Thymus (tissue), 11 donors: ENCODE data around the gene C4BPA. TPM values are rescaled to one million over a fixed set of nuclear protein-coding genes. Genes with fewer than 3 reads are reported as not detected.

ENCODE experiments used
- DNase-seq, 9 donors: peaks; one replicate each; pipeline ENCODE4 v3.0.0-alpha.2; 2013; ENCODE audit warnings: low spot score in 9 of 9, low read depth in 6 of 9, missing footprints in 1 of 9
- H3K27ac ChIP-seq, 2 donors: one replicate each; pipeline ENCODE4 v1.5.1; 2013; ENCODE audit warnings: control low read depth in 1 of 2, low read depth in 1 of 2, low read length in 1 of 2, mild to moderate bottlenecking in 1 of 2, moderate library complexity in 1 of 2
- H3K27me3 ChIP-seq, 2 donors: one replicate each; pipeline ENCODE4 v1.5.1; 2013; ENCODE audit warnings: low read length in 1 of 2; ENCODE audit not compliant: control insufficient read depth in 2 of 2, insufficient read depth in 1 of 2
- H3K36me3 ChIP-seq, 2 donors: one replicate each; pipeline ENCODE4 v1.5.1; 2013; ENCODE audit warnings: low read length in 1 of 2, mild to moderate bottlenecking in 1 of 2, moderate library complexity in 1 of 2; ENCODE audit not compliant: control insufficient read depth in 2 of 2, insufficient read depth in 2 of 2
- H3K4me1 ChIP-seq, 2 donors: one replicate each; pipeline ENCODE4 v1.5.1; 2013; ENCODE audit warnings: low read length in 2 of 2; ENCODE audit not compliant: control insufficient read depth in 2 of 2, insufficient read depth in 2 of 2
- H3K4me3 ChIP-seq, 2 donors: one replicate each; pipeline ENCODE4 v1.5.1; 2013; ENCODE audit warnings: low read length in 2 of 2, control low read depth in 1 of 2, mild to moderate bottlenecking in 1 of 2
- H3K9me3 ChIP-seq, 2 donors: one replicate each; pipeline ENCODE4 v1.5.1; 2013; ENCODE audit warnings: low read length in 1 of 2, mild to moderate bottlenecking in 1 of 2; ENCODE audit not compliant: control insufficient read depth in 2 of 2, insufficient read depth in 1 of 2
- WGBS: extraction: QIAGEN DNeasy Blood & Tissue Kit; methylation state at CpG from one replicate; pipeline ENCODE4 v1.1.7; 2013; 5-methylcytosine and 5-hydroxymethylcytosine counted together
- polyA plus RNA-seq: library from polyadenylated mRNA; stranded (reverse); fragments of 200-250 nt; gene quantifications from one replicate; pipeline ENCODE4 v1.2.3, GENCODE V29; 2013
- total RNA-seq: library from RNA; stranded (reverse); fragments of 120-200 nt; gene quantifications from one replicate; pipeline ENCODE4 v1.2.4, GENCODE V29; 2013
- donor health status: healthy.

The C4BPA gene
- total and polyA plus RNA-seq, 2 donors: 0.09 to 0.32 TPM

GRCh38 chr1:207093944-207094343 lies 10.1 kb upstream of the C4BPA start:
- H3K36me3 ChIP-seq: no peaks in the 10 kb centered on the region
- H3K27ac ChIP-seq: no peak overlapping the region
- 71% methylated on average over 2 of the region's 2 CpGs for WGBS
- H3K4me1 ChIP-seq: peaks cover 0 to 5% of the 10 kb centered on the region in 2 donors
- no peaks in the 10 kb centered on the region for H3K27me3 ChIP-seq
- no peak overlapping the region for H3K4me3 ChIP-seq
- no peak for DNase-seq
- no peaks in the 10 kb centered on the region for H3K9me3 ChIP-seq

DNA sequence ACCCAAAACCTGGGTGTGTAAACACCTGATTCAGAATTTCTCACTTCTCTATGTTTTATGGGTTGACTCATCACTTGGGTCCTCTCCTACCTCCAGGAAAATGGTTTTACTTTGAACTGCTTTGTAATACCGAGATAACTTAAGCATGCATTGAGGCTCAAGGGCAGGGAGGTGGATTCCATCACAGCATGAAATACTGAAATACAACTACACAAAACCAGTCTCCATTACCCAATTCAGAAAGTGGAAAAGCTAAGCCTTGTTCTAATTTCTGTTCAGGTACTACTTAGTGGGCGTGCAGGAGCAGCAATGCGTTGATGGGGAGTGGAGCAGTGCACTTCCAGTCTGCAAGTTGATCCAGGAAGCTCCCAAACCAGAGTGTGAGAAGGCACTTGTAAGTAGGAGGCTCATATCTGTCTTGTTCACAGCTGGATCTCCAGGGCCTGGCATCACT lies 6.1 kb upstream of the C4BPA start:
- no peak for DNase-seq
- Histone ChIP-seq H3K4me3 (no peak overlapping the region), H3K9me3 (no peaks in the 10 kb centered on the region), H3K36me3 (no peaks in the 10 kb centered on the region), H3K4me1 (no peaks in the 10 kb centered on the region), H3K27me3 (no peaks in the 10 kb centered on the region), H3K27ac (no peak overlapping the region)
- WGBS: 94% methylated on average over 3 of the region's 3 CpGs

- Histone ChIP-seq H3K27me3 (no peaks in the 10 kb centered on the region), H3K4me3 (no peak overlapping the region), H3K9me3 (no peaks in the 10 kb centered on the region), H3K27ac (no peak overlapping the region), H3K4me1 (no peaks in the 10 kb centered on the region), H3K36me3 (no peaks in the 10 kb centered on the region)
- no peak for DNase-seq
- WGBS: 99% methylated on average over 1 of the region's 1 CpG
These were observed 2.3 kb upstream of the C4BPA start for GRCh38 chr1:207101720-207102119.

GRCh38 chr1:207102146-207102545 lies 1.9 kb upstream of the C4BPA start:
- no peaks in the 10 kb centered on the region for H3K36me3 ChIP-seq
- H3K4me3 ChIP-seq: no peak overlapping the region
- H3K27ac ChIP-seq: no peak overlapping the region
- no peaks in the 10 kb centered on the region for H3K27me3 ChIP-seq
- 96% methylated on average over 5 of the region's 5 CpGs for WGBS
- H3K4me1 ChIP-seq: no peaks in the 10 kb centered on the region
- H3K9me3 ChIP-seq: no peaks in the 10 kb centered on the region
- DNase-seq: no peak

DNA sequence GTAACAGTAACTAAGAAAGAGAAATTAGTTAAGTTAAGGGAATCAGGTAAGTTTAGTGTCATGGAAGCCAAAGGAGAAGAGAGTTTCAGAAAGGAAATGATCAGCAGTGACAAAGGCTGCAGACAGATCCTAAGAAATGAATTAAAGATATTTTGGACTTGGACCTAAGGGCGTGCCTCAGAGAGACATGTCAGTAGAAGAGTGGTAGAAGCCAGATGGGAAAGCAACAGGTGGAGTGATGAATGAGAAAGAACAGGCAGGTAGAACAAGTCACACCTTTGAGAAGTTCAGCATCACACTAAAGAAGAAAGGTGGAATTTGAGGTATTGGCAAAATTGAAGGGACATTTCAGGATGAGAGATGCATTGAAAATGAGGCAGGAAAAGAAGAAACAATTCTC lies 1.4 kb upstream of the C4BPA start:
- no peaks in the 10 kb centered on the region for H3K4me1 ChIP-seq
- H3K27me3 ChIP-seq: no peaks in the 10 kb centered on the region
- no peak for DNase-seq
- WGBS: 98% methylated on average over 1 of the region's 1 CpG
- H3K4me3 ChIP-seq: no peak overlapping the region
- H3K27ac ChIP-seq: no peak overlapping the region
- H3K9me3 ChIP-seq: no peaks in the 10 kb centered on the region
- no peaks in the 10 kb centered on the region for H3K36me3 ChIP-seq

GRCh38 chr1:207109004-207109403 lies 5.0 kb downstream of the C4BPA start:
- Histone ChIP-seq H3K9me3 (no peaks in the 10 kb centered on the region), H3K4me1 (no peaks in the 10 kb centered on the region), H3K27ac (no peak overlapping the region), H3K27me3 (no peaks in the 10 kb centered on the region), H3K4me3 (no peak overlapping the region), H3K36me3 (no peaks in the 10 kb centered on the region)
- 93% methylated on average over 3 of the region's 3 CpGs for WGBS
- no peak for DNase-seq

- WGBS: 97% methylated on average over 2 of the region's 2 CpGs
- H3K9me3 ChIP-seq: no peaks in the 10 kb centered on the region
- no peaks in the 10 kb centered on the region for H3K27me3 ChIP-seq
- no peaks in the 10 kb centered on the region for H3K36me3 ChIP-seq
- no peak for DNase-seq
- no peak overlapping the region for H3K4me3 ChIP-seq
- no peak overlapping the region for H3K27ac ChIP-seq
- no peaks in the 10 kb centered on the region for H3K4me1 ChIP-seq
These were observed 8.7 kb downstream of the C4BPA start for GRCh38 chr1:207112616-207113296.

GRCh38 chr1:207115269-207115668 lies 11.2 kb downstream of the C4BPA start:
- Histone ChIP-seq H3K36me3 (no peaks in the 10 kb centered on the region), H3K9me3 (no peaks in the 10 kb centered on the region), H3K27ac (no peak overlapping the region), H3K27me3 (no peaks in the 10 kb centered on the region), H3K4me1 (no peaks in the 10 kb centered on the region), H3K4me3 (no peak overlapping the region)
- DNase-seq: no peak
- 96% methylated on average over 5 of the region's 5 CpGs for WGBS

DNA sequence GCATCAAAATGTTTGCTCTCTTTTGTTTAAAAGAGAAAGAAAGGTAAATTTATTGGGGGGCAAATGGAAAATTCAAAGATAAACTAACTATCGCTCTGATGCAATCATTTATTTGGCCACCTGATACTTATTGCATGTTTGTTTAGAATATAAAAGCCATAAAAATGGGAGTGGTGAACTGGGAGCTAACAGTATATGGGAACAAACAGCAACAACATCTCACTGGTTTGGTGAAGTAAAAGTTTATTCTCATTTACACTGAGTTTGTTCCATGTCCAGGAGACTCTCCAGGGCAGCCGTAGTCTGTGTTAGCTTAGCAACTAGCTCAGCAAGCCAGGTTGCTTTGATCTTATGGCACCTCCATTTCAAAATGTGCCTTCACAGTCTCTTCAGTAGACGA lies 20.4 kb downstream of the C4BPA start:
- no peak overlapping the region for H3K4me3 ChIP-seq
- H3K36me3 ChIP-seq: no peaks in the 10 kb centered on the region
- no peak overlapping the region for H3K27ac ChIP-seq
- DNase-seq: no peak
- H3K9me3 ChIP-seq: peaks cover 2 to 8% of the 10 kb centered on the region in 2 donors
- WGBS: 96% methylated on average over 3 of the region's 3 CpGs
- H3K4me1 ChIP-seq: no peaks in the 10 kb centered on the region
- H3K27me3 ChIP-seq: no peaks in the 10 kb centered on the region
